ENCODE results near the gene SPARC.

DNA sequence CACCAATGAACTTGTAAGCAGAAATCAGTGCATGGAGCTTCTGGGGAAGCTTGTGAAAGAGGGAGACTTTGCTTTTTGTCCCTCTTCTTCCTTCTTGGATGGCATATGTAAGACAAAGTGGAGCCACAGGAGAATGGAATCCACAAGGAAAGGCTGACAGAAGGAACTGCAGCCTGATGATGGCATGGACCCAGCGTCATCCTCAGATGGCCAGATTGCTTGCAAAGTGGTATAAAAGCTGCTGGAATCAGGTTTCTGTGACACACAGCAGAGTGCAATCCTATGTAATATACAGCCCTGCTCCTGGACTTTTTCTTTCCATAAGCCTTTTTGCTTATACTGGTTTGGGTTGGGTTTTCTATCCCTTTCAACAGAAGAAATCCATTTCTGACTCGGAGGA lies 31.4 kb upstream of the SPARC start:
- TF ChIP-seq, protein P1, sequence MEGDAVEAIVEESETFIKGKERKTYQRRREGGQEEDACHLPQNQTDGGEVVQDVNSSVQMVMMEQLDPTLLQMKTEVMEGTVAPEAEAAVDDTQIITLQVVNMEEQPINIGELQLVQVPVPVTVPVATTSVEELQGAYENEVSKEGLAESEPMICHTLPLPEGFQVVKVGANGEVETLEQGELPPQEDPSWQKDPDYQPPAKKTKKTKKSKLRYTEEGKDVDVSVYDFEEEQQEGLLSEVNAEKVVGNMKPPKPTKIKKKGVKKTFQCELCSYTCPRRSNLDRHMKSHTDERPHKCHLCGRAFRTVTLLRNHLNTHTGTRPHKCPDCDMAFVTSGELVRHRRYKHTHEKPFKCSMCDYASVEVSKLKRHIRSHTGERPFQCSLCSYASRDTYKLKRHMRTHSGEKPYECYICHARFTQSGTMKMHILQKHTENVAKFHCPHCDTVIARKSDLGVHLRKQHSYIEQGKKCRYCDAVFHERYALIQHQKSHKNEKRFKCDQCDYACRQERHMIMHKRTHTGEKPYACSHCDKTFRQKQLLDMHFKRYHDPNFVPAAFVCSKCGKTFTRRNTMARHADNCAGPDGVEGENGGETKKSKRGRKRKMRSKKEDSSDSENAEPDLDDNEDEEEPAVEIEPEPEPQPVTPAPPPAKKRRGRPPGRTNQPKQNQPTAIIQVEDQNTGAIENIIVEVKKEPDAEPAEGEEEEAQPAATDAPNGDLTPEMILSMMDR (IDR thresholded peaks at IDR 0.05; ENCODE audit: low read length) = no peak
- TF ChIP-seq EZH2phosphoT487 (IDR thresholded peaks at IDR 0.05; ENCODE audit: low read length) (no peak), EZH2 (optimal IDR thresholded peaks at IDR 0.05; ENCODE audit: low read depth, low read length) (no peak)
